Measurements from ENCODE around the gene TMCC3.

DNA sequence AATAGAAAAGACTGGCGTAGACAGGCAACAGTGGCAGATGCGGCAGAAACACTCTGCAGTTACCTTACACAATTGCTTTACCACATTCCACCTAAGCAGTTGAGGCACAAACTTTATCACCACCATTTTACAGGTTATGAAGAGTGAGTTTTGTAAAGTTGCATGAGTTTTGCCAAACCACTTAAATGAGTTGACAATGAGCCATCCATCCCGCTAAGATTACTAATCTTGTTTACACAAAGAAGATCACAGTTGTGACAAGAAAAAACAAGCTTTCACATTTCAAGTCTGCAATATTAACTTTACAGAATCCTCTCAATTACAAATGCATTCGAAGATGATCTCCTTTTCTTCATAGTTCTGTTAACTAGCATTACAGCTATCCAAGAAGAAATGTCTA lies 1.8 kb downstream of the TMCC3 start:
- TF ChIP-seq, protein P1, sequence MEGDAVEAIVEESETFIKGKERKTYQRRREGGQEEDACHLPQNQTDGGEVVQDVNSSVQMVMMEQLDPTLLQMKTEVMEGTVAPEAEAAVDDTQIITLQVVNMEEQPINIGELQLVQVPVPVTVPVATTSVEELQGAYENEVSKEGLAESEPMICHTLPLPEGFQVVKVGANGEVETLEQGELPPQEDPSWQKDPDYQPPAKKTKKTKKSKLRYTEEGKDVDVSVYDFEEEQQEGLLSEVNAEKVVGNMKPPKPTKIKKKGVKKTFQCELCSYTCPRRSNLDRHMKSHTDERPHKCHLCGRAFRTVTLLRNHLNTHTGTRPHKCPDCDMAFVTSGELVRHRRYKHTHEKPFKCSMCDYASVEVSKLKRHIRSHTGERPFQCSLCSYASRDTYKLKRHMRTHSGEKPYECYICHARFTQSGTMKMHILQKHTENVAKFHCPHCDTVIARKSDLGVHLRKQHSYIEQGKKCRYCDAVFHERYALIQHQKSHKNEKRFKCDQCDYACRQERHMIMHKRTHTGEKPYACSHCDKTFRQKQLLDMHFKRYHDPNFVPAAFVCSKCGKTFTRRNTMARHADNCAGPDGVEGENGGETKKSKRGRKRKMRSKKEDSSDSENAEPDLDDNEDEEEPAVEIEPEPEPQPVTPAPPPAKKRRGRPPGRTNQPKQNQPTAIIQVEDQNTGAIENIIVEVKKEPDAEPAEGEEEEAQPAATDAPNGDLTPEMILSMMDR (IDR thresholded peaks at IDR 0.05; ENCODE audit: low read length), result no peak
- no peak for TF ChIP-seq EZH2 (IDR thresholded peaks at IDR 0.05; ENCODE audit: borderline replicate concordance, low read length)

All from OCI-LY1 (cell line).